Superior temporal gyrus (tissue), 1 donor: ENCODE results near the gene UBE2E2.
A peak's percentile ranks its signal among the peaks of the same experiment; 100 is the strongest.

Experiments
- DNase-seq: peaks from one replicate; pipeline ENCODE4 v3.0.0-alpha.2; 2016; ENCODE audit errors: extremely low spot score

Gene UBE2E2

GRCh38 chr3:23620638-23621015 is 417.5 kb downstream of the UBE2E2 start:
- no peak for DNase-seq

DNA sequence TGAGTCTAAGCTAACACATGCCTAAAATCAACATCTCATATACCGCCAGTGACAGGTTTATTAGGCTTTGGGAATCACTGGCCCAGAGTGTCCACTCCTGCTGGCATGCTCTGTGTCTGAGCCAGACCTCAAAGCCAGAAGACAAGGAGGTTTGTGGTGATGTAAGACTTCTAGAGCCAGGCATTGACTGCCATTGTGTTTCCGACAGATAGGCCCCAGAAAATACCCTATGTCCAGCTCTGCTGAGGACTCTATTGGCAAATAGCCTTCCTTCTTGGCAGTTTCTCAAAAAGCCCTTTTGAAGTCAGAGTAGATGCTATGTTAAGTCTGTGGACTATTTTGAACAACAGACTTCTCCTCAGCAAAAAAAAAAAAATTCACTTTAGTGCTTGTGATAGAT is 420.7 kb downstream of the UBE2E2 start:
- DNase-seq, result no peak

DNA sequence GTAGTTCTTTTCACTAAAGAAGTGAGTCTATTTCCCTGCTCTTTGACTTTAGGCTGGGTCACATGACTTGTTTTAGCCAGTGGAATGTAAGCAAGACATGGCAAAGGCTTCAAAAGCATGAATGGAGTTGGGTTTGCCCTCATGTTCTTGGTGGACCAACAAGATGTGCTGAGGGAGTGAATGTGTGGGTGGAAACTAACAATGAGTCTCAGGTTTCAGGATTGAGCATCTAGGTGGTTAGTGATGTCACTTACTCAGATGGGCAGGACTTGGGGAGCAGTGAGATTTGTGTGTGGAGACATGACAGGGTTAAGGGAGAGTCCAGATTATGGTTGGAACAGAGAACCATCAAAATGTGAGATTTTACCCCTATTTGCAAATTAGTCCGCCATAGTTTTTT is 421.2 kb downstream of the UBE2E2 start:
- no peak for DNase-seq

DNA sequence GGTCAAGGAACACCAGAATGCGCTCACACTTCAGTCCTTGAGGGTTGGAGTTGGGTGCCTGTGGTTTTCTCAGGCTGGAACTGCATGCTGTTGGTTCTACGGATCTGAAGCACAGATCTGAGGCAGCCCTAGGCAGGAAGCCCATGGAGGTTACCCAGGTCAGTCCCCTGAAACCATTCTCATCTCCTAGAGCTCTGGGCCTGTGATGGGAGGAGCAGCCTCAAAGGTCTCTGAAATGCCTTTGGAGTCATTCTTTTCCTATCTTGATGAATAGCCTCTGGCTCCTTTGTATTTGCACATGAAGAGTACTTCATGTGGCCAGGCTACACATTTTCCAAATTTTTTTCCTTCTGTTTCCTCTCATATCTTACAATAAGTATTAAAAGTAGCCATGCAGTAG is 423.3 kb downstream of the UBE2E2 start:
- no peak for DNase-seq

GRCh38 chr3:23629181-23629894 is 426.2 kb downstream of the UBE2E2 start:
- no peak for DNase-seq

GRCh38 chr3:23633261-23633960 is 430.3 kb downstream of the UBE2E2 start:
- peak; percentile 70 for DNase-seq

DNA sequence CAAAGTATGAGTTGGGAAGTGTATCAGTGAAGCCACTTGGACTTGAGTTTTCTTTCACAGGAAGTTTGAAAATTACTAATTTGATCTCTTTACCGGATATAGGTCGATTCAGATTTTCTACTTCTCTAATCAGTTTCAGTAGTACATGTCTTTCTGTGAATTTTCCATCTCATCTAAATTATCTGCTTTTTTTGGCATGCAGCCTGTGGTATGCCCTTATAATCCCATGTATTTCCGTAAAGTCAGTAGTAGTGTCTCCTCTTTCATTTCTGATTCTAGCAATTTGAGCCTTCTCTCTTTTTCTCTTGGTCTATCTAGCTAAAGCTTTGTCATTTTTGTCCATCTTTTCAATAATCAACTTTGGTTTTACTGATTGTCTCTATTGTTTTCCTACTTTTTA is 434.2 kb downstream of the UBE2E2 start:
- no peak for DNase-seq

- no peak for DNase-seq
Observed at GRCh38 chr3:23640471-23641146, 437.5 kb downstream of the UBE2E2 start.
